Measurements from ENCODE around the gene PHOX2B.
A peak's percentile ranks its signal among the peaks of the same experiment; 100 is the strongest.

DNA sequence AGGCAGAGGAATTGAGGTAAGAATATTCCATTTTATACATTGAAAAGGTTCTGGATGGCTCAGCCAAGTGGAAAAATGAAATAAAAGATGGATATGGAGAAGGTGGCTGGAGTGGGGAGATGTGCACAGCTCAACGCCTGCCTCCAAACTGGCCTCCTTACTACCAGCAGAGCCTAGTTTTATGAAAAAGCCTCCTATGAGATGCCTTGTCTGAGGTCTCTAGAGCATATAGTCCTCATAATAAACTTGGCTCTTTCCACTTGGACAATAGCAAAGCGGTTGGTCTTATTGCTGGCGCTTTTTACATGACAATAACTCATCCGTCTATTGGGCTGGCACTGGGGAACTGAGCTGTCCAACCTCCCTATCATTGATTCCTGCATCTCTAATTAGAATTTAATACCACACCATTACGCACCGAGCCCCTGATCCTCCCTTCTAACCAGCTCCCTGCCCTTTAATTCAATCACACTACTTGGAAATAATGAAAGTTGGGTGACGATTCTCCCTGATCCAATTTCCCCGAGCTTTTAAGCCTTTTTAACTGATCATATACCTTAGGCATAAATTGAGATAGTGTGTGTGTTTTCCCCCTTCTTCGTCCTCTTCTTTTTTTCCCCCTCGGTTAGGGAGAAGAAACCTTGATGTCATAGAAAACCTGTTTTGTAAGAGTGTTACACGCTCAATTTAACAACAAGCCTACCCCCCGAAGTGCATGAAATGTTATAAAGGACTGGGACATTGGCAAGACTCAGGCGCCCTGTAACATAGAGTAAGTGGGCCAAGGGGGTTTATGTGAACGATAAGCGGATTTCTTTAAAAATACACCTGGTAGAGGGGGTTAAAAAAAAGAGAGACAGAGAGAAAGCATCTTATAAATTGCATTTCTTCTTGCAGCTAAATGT, at the start of gene PHOX2B:
- no peak for TF ChIP-seq TOX (CRISPR knock-in tag; IDR thresholded peaks at IDR 0.05; ENCODE audit: borderline replicate concordance)
- no peak for TF ChIP-seq ZFP30 (CRISPR knock-in tag; IDR thresholded peaks at IDR 0.05)
- TF ChIP-seq TCF4 (CRISPR knock-in tag; IDR thresholded peaks at IDR 0.05; ENCODE audit: borderline replicate concordance), result 0 out of 2 replicates have a peak, but pooled peaks have one; percentile 30
- TF ChIP-seq ZNF565 (CRISPR knock-in tag; conservative IDR thresholded peaks at IDR 0.05; ENCODE audit: low read depth), result no peak
